Panc1 (cell line): Measurements from ENCODE around the gene CTRB2. TPM values are rescaled to one million over a fixed set of nuclear protein-coding genes. Genes with fewer than 3 reads are reported as not detected.

Source experiments
- ATAC-seq: fragments of 200-7000 bp; cut with Tn5 transposase; 2 replicates; pipeline ENCODE4 v1.9.1; 2020; ENCODE audit warnings: mild to moderate bottlenecking, moderate library complexity
- BruUV-seq: library from RNA; stranded (reverse); fragments of 400-500 nt; replicated peaks from 2 replicates; lab custom pipeline; 2021; lab: Mats Ljungman, UMichigan
- CTCF ChIA-PET: fragments of 300-600 bp; sonication (Branson Sonifier 250); formaldehyde crosslinking; loops from one replicate; lab custom pipeline; 2022; ENCODE audit warnings: antibody characterized with exemption; lab: Charles Lee
- POLR2A ChIA-PET: fragments of 300-600 bp; sonication (Branson Sonifier 250); formaldehyde crosslinking; loops from one replicate; lab custom pipeline; 2022; ENCODE audit warnings: antibody characterized with exemption; lab: Charles Lee
- DNase-seq: peaks from one replicate; pipeline ENCODE4 v3.0.0-alpha.2; 2010; ENCODE audit warnings: low read depth, low spot score
- H3K27ac ChIP-seq: 2 replicates; pipeline ENCODE4 v1.5.1; 2011; ENCODE audit warnings: mild to moderate bottlenecking, low read length, inconsistent platforms
- H3K27me3 ChIP-seq: fragments of 200-500 bp; sonication (Bioruptor generic); 2 replicates; pipeline ENCODE4 v1.6.0; 2014; ENCODE audit warnings: low read length, inconsistent platforms; ENCODE audit not compliant: control insufficient read depth, insufficient read depth
- H3K36me3 ChIP-seq: fragments of 200-500 bp; sonication (Bioruptor generic); 2 replicates; pipeline ENCODE4 v1.5.1; 2014; ENCODE audit warnings: inconsistent platforms, mild to moderate bottlenecking, low read length, moderate library complexity; ENCODE audit not compliant: control insufficient read depth, insufficient read depth
- H3K4me1 ChIP-seq: 2 replicates; pipeline ENCODE4 v1.5.1; 2011; ENCODE audit warnings: inconsistent platforms, mild to moderate bottlenecking, low read length, moderate library complexity; ENCODE audit not compliant: control insufficient read depth, insufficient read depth
- H3K4me3 ChIP-seq, 2 experiments: 2 replicates each; pipeline ENCODE4 v1.5.1; 2011 to 2012; ENCODE audit warnings: low read depth in 2 of 2, low read length in 2 of 2, mild to moderate bottlenecking in 2 of 2, inconsistent platforms in 1 of 2, moderate library complexity in 1 of 2
- H3K9me3 ChIP-seq: fragments of 200-500 bp; sonication (Bioruptor generic); 2 replicates; pipeline ENCODE4 v1.5.1; 2014; ENCODE audit warnings: low read depth, mild to moderate bottlenecking, inconsistent platforms, low read length, moderate library complexity; ENCODE audit not compliant: control insufficient read depth, insufficient read depth
- CTCF ChIP-seq: fragments of 450-650 bp; IDR thresholded peaks from 2 replicates; pipeline ENCODE4 v1.5.1; 2017; ENCODE audit warnings: mild to moderate bottlenecking
- POLR2AphosphoS5 ChIP-seq: IDR thresholded peaks from 2 replicates; pipeline ENCODE4 v1.6.1; 2012; ENCODE audit warnings: mild to moderate bottlenecking, low read depth, low read length, moderate library complexity
- SIN3A ChIP-seq: IDR thresholded peaks from 2 replicates; pipeline ENCODE4 v1.6.1; 2012; ENCODE audit warnings: low read depth, mild to moderate bottlenecking, low read length, moderate library complexity, borderline replicate concordance; ENCODE audit not compliant: insufficient read depth
- TCF7L2 ChIP-seq: IDR thresholded peaks from 2 replicates; pipeline ENCODE4 v1.6.1; 2011; ENCODE audit warnings: mild to moderate bottlenecking, low read depth, low read length, inconsistent platforms
- in situ Hi-C: cut with HindIII; loops from 2 replicates; pipeline ENCODE4 v1.10.0; 2016; ENCODE audit warnings: low sequenced_read_pairs, low pct_unique_long_range_greater_than_20kb
- intact Hi-C: fragments of 100-400 bp; cut with micrococcal nuclease; formaldehyde crosslinking; loops from one replicate; pipeline ENCODE4 v1.10.0; 2022; ENCODE audit not compliant: unreplicated experiment
- total RNA-seq: library from RNA; stranded (reverse); gene quantifications from one replicate; pipeline ENCODE4 v1.2.1, GENCODE V29; 2021; ENCODE audit not compliant: unreplicated experiment
- TF ChIP-seq, protein P1 (sequence below), 2 experiments: IDR thresholded peaks; 2 replicates each; pipeline ENCODE4 v1.6.1; 2011 to 2012; ENCODE audit warnings: low read depth in 2 of 2, control low read depth in 1 of 2, low read length in 1 of 2, mild to moderate bottlenecking in 1 of 2, moderate library complexity in 1 of 2; ENCODE audit not compliant: insufficient read depth in 1 of 2

Gene CTRB2
- total RNA-seq, 1 experiment from 2014 or later = 5.0 TPM

- H3K4me1 ChIP-seq = no peaks in the 10 kb centered on the region
- no peaks in the 10 kb centered on the region for H3K27me3 ChIP-seq
- no TSS peak for BruUV-seq
- POLR2A ChIA-PET = no interaction called here
- H3K9me3 ChIP-seq = no peaks in the 10 kb centered on the region
- no peak overlapping the region for H3K27ac ChIP-seq
- intact Hi-C loops = no loop called here
- in situ Hi-C loops = no loop called here
- CTCF ChIA-PET = no interaction called here
- no peaks in the 10 kb centered on the region for H3K36me3 ChIP-seq
- ATAC-seq (no peak), DNase-seq (no peak)
- H3K4me3 ChIP-seq = no peak overlapping the region
- TF ChIP-seq, protein P1, sequence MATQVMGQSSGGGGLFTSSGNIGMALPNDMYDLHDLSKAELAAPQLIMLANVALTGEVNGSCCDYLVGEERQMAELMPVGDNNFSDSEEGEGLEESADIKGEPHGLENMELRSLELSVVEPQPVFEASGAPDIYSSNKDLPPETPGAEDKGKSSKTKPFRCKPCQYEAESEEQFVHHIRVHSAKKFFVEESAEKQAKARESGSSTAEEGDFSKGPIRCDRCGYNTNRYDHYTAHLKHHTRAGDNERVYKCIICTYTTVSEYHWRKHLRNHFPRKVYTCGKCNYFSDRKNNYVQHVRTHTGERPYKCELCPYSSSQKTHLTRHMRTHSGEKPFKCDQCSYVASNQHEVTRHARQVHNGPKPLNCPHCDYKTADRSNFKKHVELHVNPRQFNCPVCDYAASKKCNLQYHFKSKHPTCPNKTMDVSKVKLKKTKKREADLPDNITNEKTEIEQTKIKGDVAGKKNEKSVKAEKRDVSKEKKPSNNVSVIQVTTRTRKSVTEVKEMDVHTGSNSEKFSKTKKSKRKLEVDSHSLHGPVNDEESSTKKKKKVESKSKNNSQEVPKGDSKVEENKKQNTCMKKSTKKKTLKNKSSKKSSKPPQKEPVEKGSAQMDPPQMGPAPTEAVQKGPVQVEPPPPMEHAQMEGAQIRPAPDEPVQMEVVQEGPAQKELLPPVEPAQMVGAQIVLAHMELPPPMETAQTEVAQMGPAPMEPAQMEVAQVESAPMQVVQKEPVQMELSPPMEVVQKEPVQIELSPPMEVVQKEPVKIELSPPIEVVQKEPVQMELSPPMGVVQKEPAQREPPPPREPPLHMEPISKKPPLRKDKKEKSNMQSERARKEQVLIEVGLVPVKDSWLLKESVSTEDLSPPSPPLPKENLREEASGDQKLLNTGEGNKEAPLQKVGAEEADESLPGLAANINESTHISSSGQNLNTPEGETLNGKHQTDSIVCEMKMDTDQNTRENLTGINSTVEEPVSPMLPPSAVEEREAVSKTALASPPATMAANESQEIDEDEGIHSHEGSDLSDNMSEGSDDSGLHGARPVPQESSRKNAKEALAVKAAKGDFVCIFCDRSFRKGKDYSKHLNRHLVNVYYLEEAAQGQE (IDR thresholded peaks at IDR 0.05; ENCODE audit: insufficient read depth in 1 of 2, low read depth in 2 of 2, low read length in 1 of 2) = no peak
- TF ChIP-seq POLR2AphosphoS5 (no peak), SIN3A (no peak), CTCF (no peak), TCF7L2 (no peak)
These were observed 12.1 kb upstream of the CTRB2 start for GRCh38 chr16:75219088-75219487.

DNA sequence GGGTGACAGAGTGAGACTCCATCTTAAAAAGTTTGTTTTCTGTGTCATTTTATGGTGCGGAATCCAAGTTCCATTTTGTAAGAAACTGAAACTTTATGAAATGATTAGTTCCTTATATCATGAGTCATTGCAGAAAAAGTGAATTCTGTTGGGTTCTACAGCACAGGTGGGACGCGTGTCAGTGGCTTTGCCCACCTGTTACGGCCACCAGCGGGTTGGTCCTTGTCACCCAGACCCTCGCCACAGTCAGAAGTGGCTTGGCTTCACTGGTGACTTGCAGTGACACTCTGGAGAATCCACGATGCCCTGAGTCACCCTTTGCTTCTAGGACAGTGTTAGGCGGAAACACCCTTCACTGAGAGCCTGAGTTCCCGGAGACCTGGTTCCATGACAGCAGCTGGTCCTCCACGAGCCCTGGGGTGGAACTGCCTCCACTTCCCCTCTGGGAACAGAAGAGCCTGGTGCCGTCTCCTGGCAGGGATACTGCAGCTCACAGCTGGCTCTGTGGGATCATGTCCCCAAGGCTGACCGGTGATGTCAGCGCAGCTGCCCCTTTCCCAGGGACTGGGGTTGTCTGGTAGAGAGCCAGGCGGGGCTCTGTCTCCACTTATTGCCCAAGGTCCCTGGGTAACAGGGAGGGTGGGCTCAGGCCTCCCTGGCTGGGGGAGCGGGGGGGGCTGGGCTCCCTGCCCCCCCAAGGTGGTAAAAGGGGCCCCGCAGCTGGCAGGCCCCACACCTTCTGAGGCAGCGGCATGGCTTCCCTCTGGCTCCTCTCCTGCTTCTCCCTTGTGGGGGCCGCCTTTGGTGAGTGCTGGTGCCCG lies 11.5 kb upstream of the CTRB2 start, which contains the start of gene CTRB1:
Gene CTRB1 (plus strand): TSS at position 733 of the 821 bp plus-strand sequence. CDS start 20 bp downstream, at position 753.
- no peaks in the 10 kb centered on the region for H3K27me3 ChIP-seq
- in situ Hi-C loops (no loop called here), intact Hi-C loops (no loop called here)
- BruUV-seq = no TSS peak
- ATAC-seq (no peak), DNase-seq (no peak)
- ChIA-PET CTCF (interaction anchor here (0.7 kb wide), 1 partner anchor 16 kb away, joined by 3 read pairs; no protein-coding TSS in a partner anchor), POLR2A (interaction anchor here (0.6 kb wide), 1 partner anchor 27 kb away, joined by 5 read pairs; no protein-coding TSS in a partner anchor)
- H3K9me3 ChIP-seq = no peaks in the 10 kb centered on the region
- H3K36me3 ChIP-seq = no peaks in the 10 kb centered on the region
- no peak within 1 kb of the TSS for H3K27ac ChIP-seq
- H3K4me3 ChIP-seq = no peak within 1 kb of the TSS
- H3K4me1 ChIP-seq = no peaks in the 10 kb centered on the region
- TF ChIP-seq CTCF (no peak), TCF7L2 (no peak), SIN3A (no peak)
- TF ChIP-seq, protein P1 (IDR thresholded peaks at IDR 0.05; ENCODE audit: insufficient read depth in 1 of 2, low read depth in 2 of 2, low read length in 1 of 2) = no peak
